ENCODE measurements around the gene FLT1.

The FLT1 gene

DNA sequence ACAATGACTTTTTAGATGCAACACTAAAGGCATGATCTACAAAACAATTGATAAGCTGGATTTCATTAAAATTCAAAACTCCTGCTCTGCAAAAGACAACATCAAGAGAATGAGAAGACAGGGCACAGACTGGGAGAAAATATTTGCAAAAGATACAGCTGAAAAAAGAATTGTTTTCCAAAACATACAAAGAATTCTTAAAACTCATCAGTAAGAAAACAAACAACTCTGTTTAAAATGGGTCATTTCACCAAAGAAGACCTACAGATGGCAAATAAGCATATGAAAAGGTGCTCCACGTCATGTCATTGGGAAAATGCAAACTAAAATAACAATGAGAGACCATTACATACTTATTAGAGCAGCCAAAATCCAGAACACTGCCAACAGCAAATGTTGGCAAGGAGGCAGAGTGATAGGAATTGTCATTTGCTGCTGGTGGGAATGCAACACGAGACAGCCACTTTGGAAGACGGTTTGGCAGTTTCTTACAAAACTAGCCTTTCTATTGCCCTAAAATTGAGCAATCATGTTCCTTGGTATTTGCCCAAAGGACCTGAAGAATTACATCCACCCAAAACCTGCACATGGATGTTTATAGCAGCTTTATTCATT lies 39.2 kb downstream of the FLT1 start:
- no peak for DNase-seq (ENCODE audit: low spot score)

DNA sequence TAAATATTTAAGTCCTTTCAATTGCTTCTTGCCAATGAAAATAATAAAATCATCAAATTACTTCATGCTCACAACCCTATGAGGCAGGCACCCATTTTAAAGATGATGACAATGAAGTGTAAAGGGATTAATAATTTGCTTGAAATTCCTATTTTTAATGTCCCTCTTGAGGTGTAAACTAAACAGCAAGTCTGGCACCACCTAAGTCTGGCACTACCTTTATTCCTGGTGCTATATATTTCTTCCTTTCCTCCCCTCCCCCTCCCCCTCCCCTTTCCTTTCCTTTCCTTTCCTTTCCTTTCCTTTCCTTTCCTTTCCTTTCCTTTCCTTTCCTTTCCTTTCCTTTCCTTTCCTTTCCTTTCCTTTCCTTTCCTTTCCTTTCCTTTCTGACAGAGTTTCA lies 42.2 kb downstream of the FLT1 start:
- no peak for DNase-seq (ENCODE audit: low spot score)

DNA sequence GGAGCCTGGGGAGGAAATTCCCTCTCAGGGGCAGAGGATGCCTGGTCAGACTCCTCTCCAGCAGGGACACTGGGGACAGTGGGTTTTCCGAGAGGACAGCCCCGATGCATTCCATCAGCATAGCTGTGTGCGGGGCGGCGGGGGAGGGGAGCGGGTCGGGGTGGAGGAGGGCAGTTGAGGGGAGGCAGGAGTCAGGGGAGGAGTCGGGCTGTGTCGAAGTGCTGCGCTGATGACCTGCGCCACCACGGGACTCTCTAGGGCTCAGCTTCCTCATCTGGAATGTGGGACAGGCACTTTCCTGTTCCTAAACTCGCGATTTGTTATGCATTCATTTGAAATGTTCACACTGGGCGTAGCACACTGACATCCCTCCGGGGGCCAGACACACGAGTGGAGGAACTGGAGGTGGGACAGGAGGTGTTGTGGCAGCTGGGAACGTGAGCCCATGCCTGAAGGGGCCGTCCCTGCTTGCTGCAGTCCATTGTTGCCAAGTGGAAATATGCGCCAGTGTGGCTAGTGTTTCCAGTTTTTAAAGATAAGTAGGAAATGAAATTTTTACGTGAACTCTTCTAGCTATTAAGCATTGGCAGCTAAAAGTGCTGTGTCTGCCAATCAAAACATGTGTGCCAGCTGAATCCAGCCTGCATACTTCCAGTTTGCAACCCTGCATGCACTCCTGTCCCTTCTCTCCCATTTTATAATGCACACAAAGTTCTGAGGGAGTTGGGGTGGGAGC lies 43.3 kb downstream of the FLT1 start:
- DNase-seq (ENCODE audit: low spot score), result no peak

DNA sequence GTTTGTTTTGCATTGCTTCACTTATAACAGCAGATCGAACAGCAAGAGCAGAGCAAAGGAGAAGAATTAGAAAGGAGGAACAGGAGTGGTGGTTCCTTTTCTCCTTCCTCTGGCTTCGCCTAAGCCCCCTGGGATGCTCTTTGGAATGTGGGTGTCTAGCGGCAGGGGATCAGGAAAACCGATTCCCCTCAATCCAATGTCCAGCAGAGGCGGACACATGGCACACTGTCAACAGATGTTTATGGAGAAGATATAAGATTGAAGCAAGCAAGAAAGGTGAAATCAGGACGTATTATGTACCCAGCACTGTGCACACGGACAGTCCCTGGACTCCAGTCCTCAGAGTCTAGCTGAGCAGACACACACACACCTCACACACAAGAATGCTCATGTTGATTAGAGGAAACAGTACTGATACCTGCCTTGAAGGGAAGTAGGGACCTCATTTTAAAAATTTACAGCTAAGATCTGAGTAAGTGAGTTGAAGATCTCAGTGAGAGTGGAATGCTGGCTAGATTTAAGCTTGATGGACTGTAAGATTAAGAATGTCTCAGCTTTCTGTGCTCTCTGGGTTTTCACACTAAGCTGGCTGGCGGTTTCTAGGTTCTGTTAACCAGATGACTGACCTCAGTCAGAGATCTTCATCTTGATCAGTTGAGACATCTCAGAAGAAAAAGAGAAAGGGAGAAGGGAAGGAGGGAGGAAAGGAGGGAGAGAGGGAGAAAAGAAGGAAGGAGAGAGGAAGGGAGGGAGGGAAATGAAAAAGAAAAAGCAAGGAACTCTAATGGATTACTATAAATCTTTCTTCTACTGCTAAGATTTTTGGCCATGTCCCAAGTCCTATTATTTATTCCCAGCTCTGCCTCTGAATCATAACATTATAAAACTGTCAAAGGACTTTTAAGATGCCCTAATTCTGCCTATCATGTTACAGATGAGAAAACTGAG lies 44.8 kb downstream of the FLT1 start:
- no peak for DNase-seq (ENCODE audit: low spot score)

DNA sequence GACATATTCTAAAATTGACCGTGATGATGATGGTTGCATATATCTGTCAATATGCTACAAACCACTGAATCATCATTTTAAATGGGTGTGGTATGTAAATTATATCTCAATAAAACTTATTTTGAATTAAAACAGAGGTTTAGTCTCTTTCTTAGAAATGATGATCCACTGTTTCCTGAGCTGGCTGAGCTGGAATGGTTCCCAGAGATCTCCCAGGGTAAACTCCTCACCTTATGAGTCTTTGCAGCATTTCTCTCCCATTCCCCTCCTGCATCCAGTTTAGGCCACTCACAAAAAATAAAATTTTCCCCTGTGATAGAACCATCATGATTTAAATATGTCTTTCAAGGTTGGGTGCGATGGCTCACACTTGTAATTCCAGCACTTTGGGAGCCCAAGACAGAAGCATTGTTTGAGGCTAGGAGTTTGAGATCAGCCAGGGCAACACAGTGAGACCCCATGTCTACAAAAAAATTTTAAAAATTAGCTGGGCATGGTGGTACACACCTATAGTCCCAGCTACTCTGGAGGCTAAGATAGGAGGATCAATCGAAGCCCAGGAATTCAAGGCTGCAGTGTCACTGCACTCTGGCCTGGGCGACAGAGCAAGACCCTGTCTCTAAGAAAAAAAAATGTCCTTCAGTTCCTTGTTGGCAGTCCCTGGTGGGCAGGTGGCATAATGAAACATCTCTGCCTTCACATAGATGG lies 46.1 kb downstream of the FLT1 start:
- DNase-seq (ENCODE audit: low spot score), result no peak

DNA sequence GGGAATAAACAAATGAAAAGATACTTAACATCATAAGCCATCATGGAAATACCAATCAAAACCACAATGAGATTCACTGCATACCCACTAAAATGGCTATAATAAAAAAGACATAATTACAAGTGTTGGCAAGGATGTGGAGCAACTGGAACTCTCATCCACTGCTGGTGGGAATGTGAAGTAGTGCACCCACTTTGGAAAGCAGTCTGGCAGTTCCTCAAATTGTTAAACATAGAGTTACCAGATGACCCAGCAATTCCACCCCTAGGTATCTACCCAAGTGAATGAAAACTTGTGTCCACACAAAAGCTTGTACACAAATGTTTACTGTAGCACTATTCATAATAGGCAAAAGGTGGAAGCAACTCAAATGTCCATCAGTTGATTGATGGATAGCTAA lies 46.9 kb downstream of the FLT1 start:
- no peak for DNase-seq (ENCODE audit: low spot score)

DNA sequence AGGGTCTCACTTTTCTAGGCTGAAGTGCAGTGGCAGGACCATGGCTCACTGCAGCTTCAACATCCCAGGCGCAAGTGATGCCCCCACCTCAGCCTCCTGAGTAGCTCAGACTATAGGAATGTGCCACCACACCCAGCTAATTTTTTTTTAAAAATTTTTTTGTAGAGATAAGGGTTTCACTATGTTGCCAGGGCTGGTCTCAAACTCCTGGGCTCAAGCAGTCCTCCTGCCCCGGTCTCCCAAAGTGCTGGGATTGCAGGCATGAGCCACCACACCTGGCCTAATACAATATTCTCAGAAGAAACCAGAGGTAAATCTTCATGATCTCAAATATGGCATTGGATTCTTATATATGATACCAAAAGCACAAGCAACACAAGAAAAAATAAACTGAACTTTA lies 47.7 kb downstream of the FLT1 start:
- DNase-seq (ENCODE audit: low spot score), result no peak

DNA sequence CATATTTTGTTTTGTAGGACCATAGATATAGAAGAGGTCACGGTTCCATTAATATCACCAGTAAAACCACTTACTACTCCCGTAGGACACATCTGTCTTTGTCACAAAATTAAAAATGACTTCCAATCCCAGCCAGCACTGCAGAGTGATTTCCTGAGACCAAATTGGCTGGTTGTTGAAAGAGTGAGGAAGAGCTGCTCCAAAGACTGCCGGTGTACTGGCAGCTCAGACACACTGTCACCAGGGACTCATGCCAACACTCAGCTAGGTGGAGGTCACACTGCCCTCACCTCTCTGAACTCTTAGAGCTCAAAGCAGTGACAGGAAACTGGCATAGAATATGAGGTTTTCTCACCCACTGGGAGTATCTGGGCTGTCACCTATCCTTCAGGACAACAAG lies 52.1 kb downstream of the FLT1 start:
- no peak for DNase-seq (ENCODE audit: low spot score)

DNA sequence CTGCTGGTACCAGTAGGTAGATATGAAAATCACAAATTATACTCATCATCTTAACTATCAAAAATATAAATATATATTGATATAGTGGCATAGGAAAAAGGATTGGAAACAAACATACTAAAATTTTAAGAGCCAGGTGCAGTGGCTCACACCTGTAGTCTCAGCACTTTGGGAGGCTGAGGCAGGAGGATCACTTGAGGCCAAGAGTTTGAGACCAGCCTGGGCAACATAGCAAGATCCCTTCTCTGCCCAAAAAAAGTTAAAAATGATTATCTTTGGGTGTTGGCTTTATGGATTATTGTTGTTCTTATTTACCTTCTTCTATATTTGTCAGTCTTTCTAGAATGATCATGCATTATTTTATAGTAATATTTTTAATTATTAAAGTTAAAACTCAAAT lies 53.4 kb downstream of the FLT1 start:
- DNase-seq (ENCODE audit: low spot score), result no peak

DNA sequence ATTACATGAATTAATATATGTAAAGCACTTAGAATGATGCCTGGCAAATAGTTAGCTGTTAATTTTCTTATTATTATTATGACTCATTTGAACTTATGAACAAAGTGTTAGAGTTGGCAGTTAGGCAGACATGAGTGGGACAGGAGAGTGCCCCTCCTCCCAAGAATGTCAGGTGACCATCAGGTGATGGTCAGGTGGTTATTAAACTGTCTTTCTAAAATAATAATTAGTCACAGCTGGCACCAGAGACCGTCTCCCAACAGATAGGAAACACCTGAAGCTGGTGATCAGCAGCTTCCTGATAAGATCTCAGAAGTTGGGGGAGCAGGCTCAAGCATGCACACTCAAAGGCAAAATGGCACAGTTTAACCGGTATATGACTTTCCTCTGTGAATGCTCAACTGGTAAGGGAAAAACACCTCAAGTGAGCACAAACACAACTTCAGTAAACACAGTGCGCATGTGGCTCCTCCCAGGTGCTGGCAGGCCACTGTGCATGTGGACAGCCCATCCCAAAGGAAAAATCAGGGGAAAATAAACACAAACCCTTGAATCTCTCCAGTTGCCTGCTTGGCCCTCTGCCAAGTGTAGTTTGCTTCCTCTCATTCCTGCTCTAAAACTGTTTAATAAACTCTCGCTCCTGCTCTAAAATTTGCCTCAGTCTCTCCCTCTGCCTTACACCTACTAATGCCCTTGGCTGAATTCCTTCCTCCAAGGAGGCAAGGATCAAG lies 54.0 kb downstream of the FLT1 start:
- DNase-seq (ENCODE audit: low spot score), result no peak

DNA sequence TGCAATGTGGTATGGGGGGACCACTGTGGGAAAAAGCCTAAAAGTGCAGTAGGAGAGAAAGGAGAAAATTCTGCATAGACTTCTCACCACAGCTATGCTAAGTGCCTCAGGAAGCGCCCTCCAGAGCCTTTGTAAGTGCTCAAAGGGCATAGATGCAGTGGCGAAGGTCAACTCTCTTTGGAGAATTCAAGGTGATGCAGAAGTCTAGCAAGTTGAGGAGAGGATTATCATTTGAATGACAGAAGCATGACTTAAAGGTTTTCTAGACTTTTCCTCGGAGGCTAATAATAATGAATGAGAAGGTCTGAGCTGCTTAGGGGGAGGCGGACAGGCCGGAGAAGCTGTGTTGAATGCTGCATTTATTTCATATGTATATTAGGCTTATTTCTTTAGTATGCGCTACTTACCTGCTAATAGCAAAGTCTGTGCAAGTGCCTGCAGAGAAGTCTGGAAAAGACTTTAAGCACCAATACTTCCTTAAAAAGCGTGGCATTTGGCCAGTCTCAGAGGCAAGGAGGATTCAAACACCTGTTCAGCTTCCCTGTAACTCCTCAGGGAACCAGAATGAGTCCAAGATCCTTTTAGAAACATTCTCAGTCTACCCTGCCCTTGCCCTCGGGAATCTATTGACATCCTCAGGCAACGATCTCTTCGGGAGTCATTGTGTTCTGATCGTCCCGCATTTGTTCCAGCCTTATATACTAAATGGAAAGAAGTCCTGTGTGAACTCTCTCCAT lies 56.2 kb downstream of the FLT1 start:
- no peak for DNase-seq (ENCODE audit: low spot score)

DNA sequence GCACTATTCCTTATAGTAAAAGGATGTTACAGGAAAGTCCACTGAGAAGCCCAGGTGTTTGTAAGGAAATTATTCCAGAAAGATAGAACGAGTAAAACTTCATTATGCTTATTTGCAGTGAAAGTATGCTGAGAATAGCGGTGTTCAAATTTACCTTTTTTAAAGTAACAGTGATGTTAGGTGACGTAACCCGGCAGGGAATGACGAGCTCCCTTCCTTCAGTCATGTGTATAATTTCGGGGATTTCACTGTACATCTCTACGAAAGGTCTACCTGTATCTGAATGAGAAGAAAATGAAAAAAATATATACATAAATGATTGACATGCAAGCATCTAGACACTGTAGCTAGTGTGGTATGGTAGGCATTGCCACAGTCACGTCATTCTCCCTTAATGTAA lies 56.9 kb downstream of the FLT1 start:
- DNase-seq (ENCODE audit: low spot score), result no peak

DNA sequence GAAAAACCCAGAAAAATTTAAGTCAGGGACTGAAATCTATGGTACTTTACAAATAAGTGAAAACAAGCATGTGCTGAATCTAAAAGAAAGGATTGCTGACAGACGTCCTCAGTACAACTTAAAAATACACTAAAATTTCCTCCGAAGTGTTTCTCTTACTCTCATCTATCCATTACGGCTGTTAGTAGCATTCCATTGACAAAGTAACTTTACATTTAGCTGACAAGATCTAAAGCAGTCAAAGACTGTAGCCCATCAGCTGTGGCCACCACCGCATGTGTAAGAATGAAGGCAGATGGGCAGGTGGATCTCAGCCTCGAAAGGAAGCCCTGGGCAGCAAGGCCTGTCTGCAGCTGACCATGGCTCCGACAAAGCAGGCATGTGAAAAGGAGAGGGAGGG lies 59.0 kb downstream of the FLT1 start:
- DNase-seq (ENCODE audit: low spot score), result no peak

DNA sequence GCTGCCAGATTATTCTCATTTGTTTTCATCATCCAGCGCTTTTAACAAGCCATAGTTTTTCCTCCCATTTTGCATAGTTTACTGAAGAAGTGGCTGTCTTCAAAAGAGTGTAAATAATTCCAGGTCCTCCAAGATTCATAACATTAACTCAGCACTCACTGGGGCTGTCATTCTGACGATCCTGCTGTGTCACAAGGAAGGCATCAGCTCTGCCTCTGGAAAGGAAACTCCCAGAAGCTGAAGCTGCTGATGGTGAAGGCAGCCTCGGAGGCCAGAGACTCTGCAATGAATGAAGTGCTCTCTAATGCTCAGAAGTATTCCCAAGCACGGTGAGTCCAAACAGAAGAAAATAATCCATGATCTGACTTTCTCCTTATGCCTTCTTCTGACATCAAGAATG lies 60.0 kb downstream of the FLT1 start:
- no peak for DNase-seq (ENCODE audit: low spot score)

DNA sequence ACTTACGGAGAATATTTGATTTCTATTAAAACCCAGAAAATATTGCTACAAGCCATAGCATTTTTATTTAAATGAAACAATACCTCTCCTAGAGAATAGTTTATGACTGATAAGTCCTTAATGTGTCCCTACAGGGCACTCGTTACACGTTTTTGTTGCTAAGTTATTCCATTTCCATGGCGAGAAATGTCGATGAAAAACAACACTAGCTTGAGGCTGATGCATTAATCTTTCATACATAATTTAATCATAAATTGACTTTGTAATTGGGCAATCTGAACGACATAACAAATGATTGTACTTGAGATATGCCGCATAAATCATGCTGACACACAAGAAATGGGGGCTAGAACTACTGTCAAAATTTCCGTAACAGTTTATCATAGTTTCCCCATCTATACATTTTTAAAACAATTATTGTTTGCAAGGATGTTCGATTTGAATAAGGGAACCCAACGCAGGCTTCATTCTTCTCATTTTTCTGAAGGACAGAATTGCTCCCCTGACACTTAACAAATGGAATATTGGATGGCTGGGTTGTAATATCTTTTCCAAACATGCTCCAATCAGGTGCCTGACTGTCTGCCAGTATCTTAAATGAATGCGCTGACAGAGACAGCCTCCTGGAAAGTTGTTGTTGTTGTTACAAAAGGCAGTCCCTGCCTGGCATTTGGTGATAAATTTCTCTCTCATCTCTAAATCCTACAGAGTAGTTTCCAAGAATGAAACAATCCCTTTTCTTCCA lies 61.9 kb downstream of the FLT1 start:
- no peak for DNase-seq (ENCODE audit: low spot score)

DNA sequence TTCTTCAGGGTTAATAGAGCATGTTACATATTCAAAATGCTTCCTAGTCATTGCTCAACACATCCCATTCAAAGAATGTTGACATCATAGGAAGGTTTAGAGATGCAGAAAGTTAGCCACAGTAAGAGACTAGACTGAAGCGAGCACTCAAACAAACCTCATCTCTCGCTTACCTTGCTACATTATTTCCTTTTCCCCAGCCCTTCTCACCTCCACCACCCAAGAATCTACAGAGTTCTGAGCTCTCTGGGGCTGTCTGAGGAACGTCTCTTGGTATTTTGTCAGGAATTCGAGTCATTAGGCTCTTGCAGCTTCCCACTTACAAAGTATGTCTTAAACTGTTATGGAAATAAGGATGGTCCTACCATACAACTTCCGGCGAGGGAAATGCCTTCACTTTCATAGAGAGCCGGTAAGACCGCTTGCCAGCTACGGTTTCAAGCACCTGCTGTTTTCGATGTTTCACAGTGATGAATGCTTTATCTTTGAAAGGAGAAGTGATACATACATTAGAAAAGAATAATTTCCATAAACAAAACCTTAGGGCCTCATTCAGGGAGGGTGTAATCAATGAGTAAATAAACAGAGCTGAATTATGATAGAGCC lies 65.1 kb downstream of the FLT1 start:
- no peak for DNase-seq (ENCODE audit: low spot score)

DNA sequence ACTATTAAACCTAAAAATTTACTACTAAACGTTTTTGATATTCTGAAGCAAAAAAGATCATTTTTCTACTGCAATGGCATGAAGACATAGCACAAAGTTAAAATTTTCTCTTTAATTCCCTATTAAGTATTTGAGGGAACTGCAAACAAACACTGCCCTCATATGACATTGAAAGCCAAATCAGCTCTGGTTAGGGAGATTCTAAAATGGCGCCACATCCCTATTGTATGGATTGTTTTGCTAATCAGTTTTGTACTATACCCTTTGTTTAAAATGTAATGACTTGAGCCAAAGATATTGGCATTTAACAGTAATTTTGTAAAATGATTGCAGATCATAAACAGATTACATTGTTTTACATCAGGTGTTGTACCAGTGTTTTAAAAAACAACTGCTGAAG lies 65.8 kb downstream of the FLT1 start:
- DNase-seq (ENCODE audit: low spot score), result no peak

DNA sequence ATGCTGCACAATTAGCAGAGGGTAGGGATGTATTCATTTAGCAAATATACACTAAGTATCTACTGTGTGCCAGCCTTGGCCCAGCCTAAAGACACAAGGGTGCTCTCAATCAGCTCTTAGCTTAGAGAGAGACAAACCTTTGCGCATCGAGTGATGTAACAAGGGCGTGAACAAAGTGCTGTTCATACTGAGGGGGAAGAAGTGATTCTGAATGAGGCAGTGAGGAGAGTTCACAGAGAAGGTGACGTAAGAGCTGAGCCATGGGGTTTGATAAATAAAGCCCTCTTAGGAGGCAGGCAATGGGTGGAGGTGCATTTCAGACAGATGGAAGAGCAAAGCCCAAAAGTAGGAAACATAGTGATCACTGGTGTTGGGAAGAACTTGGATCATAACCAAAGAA lies 68.5 kb downstream of the FLT1 start:
- DNase-seq (ENCODE audit: low spot score), result no peak

DNA sequence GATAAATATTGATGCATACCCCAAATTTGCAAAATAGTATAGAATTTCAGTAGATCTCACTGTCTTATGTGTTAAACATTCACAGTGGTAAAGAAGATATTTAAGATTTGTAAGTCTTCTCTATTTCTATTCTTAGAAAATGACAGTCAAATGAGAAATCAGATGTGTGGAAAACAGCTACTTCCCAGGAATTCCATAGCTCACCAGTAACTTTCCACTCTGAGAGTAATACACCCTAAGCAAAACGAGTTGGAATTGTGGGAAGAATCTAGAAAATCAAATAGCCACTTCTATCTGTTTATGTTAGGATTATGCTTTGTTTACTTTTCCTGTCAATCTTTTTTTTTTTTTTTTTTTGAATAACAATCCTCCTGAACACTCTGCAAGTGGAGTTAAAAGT lies 69.1 kb downstream of the FLT1 start:
- DNase-seq (ENCODE audit: low spot score), result no peak

DNA sequence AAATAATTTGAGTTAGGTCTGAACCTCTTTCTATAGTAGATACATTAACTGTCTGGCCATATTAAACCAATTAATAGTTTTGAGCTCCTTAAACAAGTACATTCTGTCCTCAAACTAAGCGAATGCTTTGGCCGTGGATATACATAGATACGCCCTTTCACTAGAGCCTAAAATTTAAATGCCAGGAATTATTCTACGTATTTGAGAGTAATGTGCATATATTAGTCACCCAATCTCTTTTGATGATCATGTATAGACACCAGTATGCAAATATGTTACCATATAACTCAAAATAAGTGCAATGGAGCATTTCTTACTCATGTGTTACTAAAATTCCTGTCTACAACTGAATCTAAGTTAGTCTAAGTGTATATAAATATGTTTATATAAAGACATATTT lies 70.4 kb downstream of the FLT1 start:
- DNase-seq (ENCODE audit: low spot score), result no peak

All from HuH-7.5 (cell line).